Keratinocyte (primary cell): ENCODE results near the gene ENPP3. TPM values are rescaled to one million over a fixed set of nuclear protein-coding genes. Genes with fewer than 3 reads are reported as not detected.

Experiments used
- DNase-seq: peaks from one replicate; pipeline ENCODE4 v3.0.0-alpha.2; 2011; ENCODE audit warnings: low read depth, missing footprints, low spot score
- FAIRE-seq: peaks from 2 replicates; lab custom pipeline; 2011; peaks lifted over from hg19 to GRCh38; lab: Jason Lieb, UNC
- H2AFZ ChIP-seq: 2 replicates; pipeline ENCODE4 v1.6.0; 2012; ENCODE audit warnings: low read length, control low read depth, inconsistent platforms; ENCODE audit not compliant: control insufficient read depth
- H3K27ac ChIP-seq: 2 replicates; pipeline ENCODE4 v1.5.1; 2011; ENCODE audit warnings: low read length; ENCODE audit not compliant: control insufficient read depth, insufficient read depth
- H3K27me3 ChIP-seq: 3 replicates; pipeline ENCODE4 v1.6.0; 2011; ENCODE audit warnings: low read length; ENCODE audit not compliant: control insufficient read depth, insufficient read depth; ENCODE audit errors: extremely low read depth
- H3K36me3 ChIP-seq, 2 experiments: 2 replicates in 1 of 2; 3 replicates in 1 of 2; pipeline ENCODE4 v1.5.1; 2011; ENCODE audit warnings: low read length in 2 of 2, mild to moderate bottlenecking in 1 of 2; ENCODE audit not compliant: control insufficient read depth in 2 of 2, insufficient read depth in 2 of 2; ENCODE audit errors: extremely low read depth in 1 of 2
- H3K4me1 ChIP-seq: 3 replicates; pipeline ENCODE4 v1.5.1; 2011; ENCODE audit warnings: low read length; ENCODE audit not compliant: control insufficient read depth, insufficient read depth; ENCODE audit errors: extremely low read depth
- H3K4me2 ChIP-seq: 3 replicates; pipeline ENCODE4 v1.6.0; 2011; ENCODE audit warnings: low read depth, low read length; ENCODE audit not compliant: control insufficient read depth, insufficient read depth; ENCODE audit errors: extremely low read depth
- H3K4me3 ChIP-seq, 3 experiments: fragments of 200-600 bp in 1 of 3; sonication (generic) in 1 of 3; 2 replicates in 2 of 3; 3 replicates in 1 of 3; pipeline ENCODE4 v1.5.1; 2011 to 2016; ENCODE audit warnings: low read length in 3 of 3, mild to moderate bottlenecking in 3 of 3, control low read depth in 2 of 3, inconsistent platforms in 1 of 3, low read depth in 1 of 3, mixed read lengths in 1 of 3, mixed run types in 1 of 3, moderate library complexity in 1 of 3; ENCODE audit not compliant: control insufficient read depth in 2 of 3, insufficient read depth in 2 of 3; ENCODE audit errors: extremely low read depth in 1 of 3
- H3K79me2 ChIP-seq: 2 replicates; pipeline ENCODE4 v1.6.0; 2012; ENCODE audit warnings: low read length; ENCODE audit not compliant: control insufficient read depth, insufficient read depth
- H3K9ac ChIP-seq: 3 replicates; pipeline ENCODE4 v1.6.0; 2011; ENCODE audit warnings: low read length; ENCODE audit not compliant: control insufficient read depth, insufficient read depth; ENCODE audit errors: extremely low read depth
- H3K9me1 ChIP-seq: 3 replicates; pipeline ENCODE4 v1.6.0; 2011; ENCODE audit warnings: low read length; ENCODE audit not compliant: control insufficient read depth, insufficient read depth; ENCODE audit errors: extremely low read depth
- H3K9me3 ChIP-seq: 2 replicates; pipeline ENCODE4 v1.5.1; 2012; ENCODE audit warnings: low read depth, low read length; ENCODE audit not compliant: control insufficient read depth
- H4K20me1 ChIP-seq: 3 replicates; pipeline ENCODE4 v1.6.0; 2011; ENCODE audit warnings: low read length; ENCODE audit not compliant: control insufficient read depth, insufficient read depth; ENCODE audit errors: extremely low read depth
- EZH2 ChIP-seq: IDR thresholded peaks from one replicate; pipeline ENCODE4 v1.6.1; 2012; ENCODE audit warnings: inconsistent platforms, mild to moderate bottlenecking, low read length, moderate library complexity
- dilution Hi-C: fragments of 300-500 bp; cut with MboI; formaldehyde crosslinking; loops from one replicate; pipeline ENCODE4 v1.7.0; 2020; ENCODE audit warnings: low sequenced_read_pairs; ENCODE audit not compliant: extremely low pct_ligation_motif_present
- polyA plus RNA-seq, 5 experiments: library from polyadenylated mRNA; depleted of rRNA in 3 of 5; stranded (reverse) in 3 of 5; stranded (forward) in 1 of 5; unstranded in 1 of 5; fragments of >200 nt; gene quantifications; 1 replicate in 1 of 5; 2 replicates in 3 of 5; 3 replicates in 1 of 5; pipeline versions ENCODE4 v1.2.1 to v1.2.3, GENCODE V29; 2011 to 2012; ENCODE audit warnings: missing spikeins in 2 of 5, low read depth in 1 of 5, low replicate concordance in 1 of 5
- TF ChIP-seq, protein P1 (sequence below), 3 experiments: IDR thresholded peaks in 1 of 3; conservative IDR thresholded peaks in 1 of 3; optimal IDR thresholded peaks in 1 of 3; 2 replicates in 2 of 3; 3 replicates in 1 of 3; pipeline versions ENCODE3 to v1.5.1; 2011; ENCODE audit warnings: low read length in 3 of 3, mild to moderate bottlenecking in 3 of 3, moderate library complexity in 2 of 3, control low read depth in 1 of 3, inconsistent platforms in 1 of 3; ENCODE audit not compliant: insufficient read depth in 2 of 3; ENCODE audit errors: extremely low read depth in 1 of 3

Gene ENPP3
- polyA plus RNA-seq, 1 donor (not counting 4 experiments of a cell fraction or from before 2014, with no cell fraction given) = not detected

DNA sequence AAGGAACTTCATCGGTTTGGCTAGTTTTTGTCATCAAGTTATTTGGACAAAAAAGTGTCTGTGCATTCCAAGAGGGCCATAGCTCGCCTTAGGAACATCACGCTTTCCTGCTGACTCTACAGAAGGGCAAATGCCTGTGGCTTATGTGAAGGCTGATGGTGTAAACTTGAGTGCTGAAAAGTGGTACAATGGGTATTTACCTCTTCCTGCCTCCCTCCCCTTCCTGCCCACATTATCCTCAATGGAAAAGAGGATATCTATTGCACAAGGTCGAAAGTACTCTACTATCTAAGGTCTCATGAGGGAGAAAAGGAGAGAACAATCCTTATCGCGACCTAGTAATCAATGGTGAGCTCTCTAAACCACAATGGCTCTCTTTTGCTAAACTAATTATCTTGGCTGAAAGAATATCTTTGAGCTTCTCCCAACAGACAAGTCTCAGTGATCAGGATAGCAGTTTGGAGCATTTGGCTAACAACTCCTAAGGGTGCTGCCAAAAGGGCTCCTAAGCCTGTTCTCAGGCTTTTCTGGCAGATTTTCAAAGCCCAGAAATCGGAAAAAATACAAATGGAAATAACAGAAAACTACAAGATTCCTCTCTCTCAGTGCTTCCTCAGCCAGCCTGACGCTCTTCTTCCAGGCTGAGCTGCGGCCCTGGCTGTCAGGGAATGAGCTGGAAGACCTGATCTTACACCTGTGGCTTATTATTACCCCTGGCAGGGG lies 128.1 kb downstream of the ENPP3 start:
- H3K27ac ChIP-seq = no peak overlapping the region
- no peaks in the 10 kb centered on the region for H3K36me3 ChIP-seq
- no peak overlapping the region for H3K4me3 ChIP-seq
- H3K27me3 ChIP-seq = no peaks in the 10 kb centered on the region
- no peaks in the 10 kb centered on the region for H3K9me3 ChIP-seq
- no peaks in the 10 kb centered on the region for H4K20me1 ChIP-seq
- no peak overlapping the region for H2AFZ ChIP-seq
- no peaks in the 10 kb centered on the region for H3K9me1 ChIP-seq
- H3K4me2 ChIP-seq = no peak overlapping the region
- no peak for FAIRE-seq
- no peak for TF ChIP-seq EZH2
- TF ChIP-seq, protein P1, sequence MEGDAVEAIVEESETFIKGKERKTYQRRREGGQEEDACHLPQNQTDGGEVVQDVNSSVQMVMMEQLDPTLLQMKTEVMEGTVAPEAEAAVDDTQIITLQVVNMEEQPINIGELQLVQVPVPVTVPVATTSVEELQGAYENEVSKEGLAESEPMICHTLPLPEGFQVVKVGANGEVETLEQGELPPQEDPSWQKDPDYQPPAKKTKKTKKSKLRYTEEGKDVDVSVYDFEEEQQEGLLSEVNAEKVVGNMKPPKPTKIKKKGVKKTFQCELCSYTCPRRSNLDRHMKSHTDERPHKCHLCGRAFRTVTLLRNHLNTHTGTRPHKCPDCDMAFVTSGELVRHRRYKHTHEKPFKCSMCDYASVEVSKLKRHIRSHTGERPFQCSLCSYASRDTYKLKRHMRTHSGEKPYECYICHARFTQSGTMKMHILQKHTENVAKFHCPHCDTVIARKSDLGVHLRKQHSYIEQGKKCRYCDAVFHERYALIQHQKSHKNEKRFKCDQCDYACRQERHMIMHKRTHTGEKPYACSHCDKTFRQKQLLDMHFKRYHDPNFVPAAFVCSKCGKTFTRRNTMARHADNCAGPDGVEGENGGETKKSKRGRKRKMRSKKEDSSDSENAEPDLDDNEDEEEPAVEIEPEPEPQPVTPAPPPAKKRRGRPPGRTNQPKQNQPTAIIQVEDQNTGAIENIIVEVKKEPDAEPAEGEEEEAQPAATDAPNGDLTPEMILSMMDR (optimal IDR thresholded peaks at IDR 0.05 in 1 of 3, IDR thresholded peaks at IDR 0.05 in 1 of 3, conservative IDR thresholded peaks at IDR 0.05 in 1 of 3; ENCODE audit: extremely low read depth in 1 of 3, insufficient read depth in 2 of 3, low read length in 3 of 3) = no peak
- dilution Hi-C loops = no loop called here
- no peak for DNase-seq
- no peaks in the 10 kb centered on the region for H3K79me2 ChIP-seq
- H3K9ac ChIP-seq = no peak overlapping the region
- H3K4me1 ChIP-seq = peaks cover 4% of the 10 kb centered on the region

DNA sequence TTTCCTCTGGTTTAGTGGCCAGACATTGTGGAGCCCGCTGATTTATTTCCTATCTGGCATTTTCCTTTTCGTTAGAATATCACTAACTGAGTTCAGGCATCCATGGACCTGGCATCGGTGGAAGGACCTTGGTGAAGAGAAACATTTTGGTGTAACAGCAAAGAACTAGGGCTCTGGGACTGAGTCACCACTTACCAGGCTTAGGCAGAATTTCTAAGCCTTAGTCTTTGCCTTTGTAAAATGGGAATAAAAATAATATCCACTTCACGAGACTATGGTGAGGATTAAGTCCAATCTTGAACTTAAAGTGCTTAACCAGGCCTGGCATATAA lies 128.7 kb downstream of the ENPP3 start:
- Histone ChIP-seq H2AFZ (no peak overlapping the region), H3K36me3 (no peaks in the 10 kb centered on the region), H4K20me1 (no peaks in the 10 kb centered on the region), H3K4me2 (no peak overlapping the region), H3K79me2 (no peaks in the 10 kb centered on the region), H3K27me3 (no peaks in the 10 kb centered on the region), H3K9me1 (no peaks in the 10 kb centered on the region), H3K4me3 (no peak overlapping the region), H3K27ac (no peak overlapping the region), H3K9ac (no peak overlapping the region), H3K4me1 (peaks cover 4% of the 10 kb centered on the region), H3K9me3 (no peaks in the 10 kb centered on the region)
- DNase-seq (no peak), FAIRE-seq (no peak)
- TF ChIP-seq, protein P1 (optimal IDR thresholded peaks at IDR 0.05 in 1 of 3, IDR thresholded peaks at IDR 0.05 in 1 of 3, conservative IDR thresholded peaks at IDR 0.05 in 1 of 3; ENCODE audit: extremely low read depth in 1 of 3, insufficient read depth in 2 of 3, low read length in 3 of 3) = no peak
- no peak for TF ChIP-seq EZH2
- dilution Hi-C loops = no loop called here
